Stomach (tissue), 9 donors: Measurements from ENCODE around the gene DPCD. TPM values are rescaled to one million over a fixed set of nuclear protein-coding genes. Genes with fewer than 3 reads are reported as not detected.

ENCODE experiments used
- DNase-seq, 2 donors: peaks; one replicate each; pipeline versions ENCODE4 v3.0.0 to v3.0.0-alpha.2; 2013 to 2019
- H3K27ac ChIP-seq, 5 donors: fragments of 200-600 bp in 4 of 5; sonication (generic) in 4 of 5; one replicate each; pipeline ENCODE4 v1.5.1; 2013 to 2019; ENCODE audit warnings: mild to moderate bottlenecking in 1 of 5, moderate library complexity in 1 of 5
- H3K27me3 ChIP-seq, 3 donors: fragments of 200-600 bp; sonication (generic); one replicate each; pipeline ENCODE4 v1.5.1; 2017 to 2019; ENCODE audit warnings: mixed run types in 1 of 3
- H3K36me3 ChIP-seq, 4 donors: fragments of 200-600 bp; sonication (generic); 1 replicate in 3 of 4; 2 replicates in 1 of 4; pipeline ENCODE4 v1.5.1; 2016 to 2019
- H3K4me1 ChIP-seq, 4 donors: fragments of 200-600 bp; sonication (generic); one replicate each; pipeline ENCODE4 v1.5.1; 2016 to 2019
- H3K4me3 ChIP-seq, 4 donors: fragments of 200-600 bp; sonication (generic) in 3 of 4; one replicate each; pipeline ENCODE4 v1.5.1; 2016 to 2019; ENCODE audit warnings: mild to moderate bottlenecking in 1 of 4
- H3K9me3 ChIP-seq, 4 donors: fragments of 200-600 bp; sonication (generic); one replicate each; pipeline ENCODE4 v1.5.1; 2016 to 2019
- CTCF ChIP-seq, 7 experiments: fragments of 450-650 bp in 4 of 7; fragments of 200-600 bp in 3 of 7; sonication (generic) in 3 of 7; IDR thresholded peaks; one replicate each; pipeline ENCODE4 v1.5.1; 2016 to 2019; ENCODE audit warnings: antibody characterized with exemption in 7 of 7, control low read depth in 2 of 7, mild to moderate bottlenecking in 1 of 7
- EP300 ChIP-seq: sonication (generic); formaldehyde crosslinking; IDR thresholded peaks from one replicate; pipeline ENCODE4 v1.6.1; 2017; ENCODE audit warnings: antibody characterized with exemption
- POLR2A ChIP-seq, 4 donors: fragments of 450-650 bp; IDR thresholded peaks; one replicate each; pipeline ENCODE4 v1.6.1; 2016; ENCODE audit warnings: antibody characterized with exemption in 4 of 4, control low read depth in 2 of 4, mild to moderate bottlenecking in 1 of 4, moderate library complexity in 1 of 4
- POLR2AphosphoS5 ChIP-seq, 3 donors: sonication (generic); formaldehyde crosslinking; IDR thresholded peaks; one replicate each; pipeline ENCODE4 v1.6.1; 2016; ENCODE audit warnings: antibody characterized with exemption in 3 of 3
- WGBS, 5 donors: extraction: QIAGEN DNeasy Blood & Tissue Kit in 3 of 5; methylation state at CpG; one replicate each; pipeline versions ENCODE4 v1.1.5 to v1.1.7; 2013 to 2018; 5-methylcytosine and 5-hydroxymethylcytosine counted together
- intact Hi-C: fragments of 100-400 bp; cut with DNase I; formaldehyde crosslinking; loops from one replicate; pipeline ENCODE4 v1.15.1; 2023; ENCODE audit warnings: low total_unique reads
- polyA plus RNA-seq, 3 donors: library from polyadenylated mRNA; stranded (reverse); fragments of 200-250 nt; gene quantifications; one replicate each; pipeline ENCODE4 v1.2.3, GENCODE V29; 2013
- total RNA-seq, 5 donors: library from RNA; depleted of rRNA; stranded (reverse); fragments of >200 nt; gene quantifications; one replicate each; pipeline versions ENCODE4 v1.1.0 to v1.2.3, GENCODE V29; 2014 to 2016
- donor health status: healthy with polysubstance abuse.
- donor health status: Bipolar disorder and iron deficiency.
- donor health status: healthy.

Gene DPCD
- total and polyA plus RNA-seq, 8 donors, result 6.7 to 86.6 (median 21.1) TPM

DNA sequence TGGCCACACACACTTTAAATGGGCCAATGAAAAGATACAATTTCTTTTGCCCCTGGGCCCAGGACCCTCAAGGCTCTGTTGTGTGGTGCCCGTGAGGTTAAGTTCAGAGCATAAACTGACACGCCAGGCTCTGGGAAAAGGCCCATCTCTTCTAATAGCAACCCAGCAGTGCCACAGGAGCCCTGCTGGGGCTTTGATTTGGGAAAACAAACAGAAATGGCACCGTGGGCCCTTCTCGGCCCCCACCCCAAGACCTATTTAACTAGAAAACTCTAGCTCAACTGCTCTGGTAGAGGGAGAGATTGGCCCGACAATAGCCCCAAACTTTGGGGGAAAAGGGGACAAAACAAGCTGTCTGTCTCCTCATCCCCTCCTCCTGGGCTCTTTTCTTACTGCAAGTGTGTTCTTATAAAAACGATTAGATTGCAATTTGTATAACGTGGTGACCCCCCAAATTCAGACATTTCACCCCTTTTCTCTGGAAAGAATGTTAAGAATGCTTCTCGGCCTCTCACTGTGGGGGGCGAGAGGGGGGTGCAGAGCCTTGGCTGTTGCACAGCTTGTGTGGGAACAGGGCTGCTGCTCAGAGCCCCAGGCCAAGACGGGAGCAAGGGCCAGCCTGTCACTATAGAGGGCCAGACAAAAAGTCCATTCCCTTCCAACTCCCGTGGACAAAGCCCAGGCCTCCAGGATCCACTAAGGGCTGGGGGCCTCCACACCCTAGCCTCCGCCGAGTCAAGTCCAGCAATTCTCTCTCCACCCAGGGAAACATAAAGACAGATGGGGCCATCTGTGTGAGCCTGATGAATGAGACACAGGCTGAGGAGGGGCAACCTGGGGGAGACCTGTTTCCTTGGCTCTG is 26.8 kb downstream of the DPCD start:
- H3K27ac ChIP-seq, result no peak overlapping the region
- TF ChIP-seq POLR2AphosphoS5 (IDR thresholded peaks at IDR 0.05) (no peak), POLR2A (IDR thresholded peaks at IDR 0.05) (no peak), CTCF (IDR thresholded peaks at IDR 0.05) (no peak), EP300 (no peak)
- intact Hi-C loops, result no loop called here
- no peak for DNase-seq
- no peaks in the 10 kb centered on the region for H3K9me3 ChIP-seq
- H3K36me3 ChIP-seq, result peaks cover 26 to 83% (median 79%) of the 10 kb centered on the region in 4 donors
- H3K27me3 ChIP-seq, result no peaks in the 10 kb centered on the region
- H3K4me1 ChIP-seq, result no peaks in the 10 kb centered on the region
- WGBS, 5 donors, result 71 to 81% (median 78%) methylated on average over 12 to 13 of the region's 13 CpGs
- H3K4me3 ChIP-seq, result no peak overlapping the region

- H3K9me3 ChIP-seq, result no peaks in the 10 kb centered on the region
- H3K4me1 ChIP-seq, result no peaks in the 10 kb centered on the region
- WGBS, 5 donors, result 84 to 93% (median 89%) methylated on average over 5 of the region's 5 CpGs
- TF ChIP-seq EP300 (no peak), POLR2A (IDR thresholded peaks at IDR 0.05) (no peak), CTCF (IDR thresholded peaks at IDR 0.05) (no peak), POLR2AphosphoS5 (IDR thresholded peaks at IDR 0.05) (no peak)
- peaks cover 24 to 83% (median 79%) of the 10 kb centered on the region in 4 donors for H3K36me3 ChIP-seq
- H3K4me3 ChIP-seq, result no peak overlapping the region
- DNase-seq, result no peak
- no peak overlapping the region for H3K27ac ChIP-seq
- intact Hi-C loops, result no loop called here
- H3K27me3 ChIP-seq, result no peaks in the 10 kb centered on the region
These were observed 27.5 kb downstream of the DPCD start for GRCh38 chr10:101615525-101616116.

GRCh38 chr10:101616415-101617101 is 28.4 kb downstream of the DPCD start:
- Histone ChIP-seq H3K36me3 (peaks cover 15 to 83% (median 79%) of the 10 kb centered on the region in 4 donors), H3K27ac (no peak overlapping the region), H3K27me3 (no peaks in the 10 kb centered on the region), H3K4me3 (no peak overlapping the region), H3K4me1 (no peaks in the 10 kb centered on the region), H3K9me3 (no peaks in the 10 kb centered on the region)
- intact Hi-C loops, result no loop called here
- TF ChIP-seq POLR2A (IDR thresholded peaks at IDR 0.05), result no peak
- no peak for TF ChIP-seq CTCF (IDR thresholded peaks at IDR 0.05)
- no peak for TF ChIP-seq EP300
- TF ChIP-seq POLR2AphosphoS5 (IDR thresholded peaks at IDR 0.05), result no peak
- WGBS, 5 donors, result 69 to 81% (median 76%) methylated on average over 9 of the region's 9 CpGs
- DNase-seq, result no peak

DNA sequence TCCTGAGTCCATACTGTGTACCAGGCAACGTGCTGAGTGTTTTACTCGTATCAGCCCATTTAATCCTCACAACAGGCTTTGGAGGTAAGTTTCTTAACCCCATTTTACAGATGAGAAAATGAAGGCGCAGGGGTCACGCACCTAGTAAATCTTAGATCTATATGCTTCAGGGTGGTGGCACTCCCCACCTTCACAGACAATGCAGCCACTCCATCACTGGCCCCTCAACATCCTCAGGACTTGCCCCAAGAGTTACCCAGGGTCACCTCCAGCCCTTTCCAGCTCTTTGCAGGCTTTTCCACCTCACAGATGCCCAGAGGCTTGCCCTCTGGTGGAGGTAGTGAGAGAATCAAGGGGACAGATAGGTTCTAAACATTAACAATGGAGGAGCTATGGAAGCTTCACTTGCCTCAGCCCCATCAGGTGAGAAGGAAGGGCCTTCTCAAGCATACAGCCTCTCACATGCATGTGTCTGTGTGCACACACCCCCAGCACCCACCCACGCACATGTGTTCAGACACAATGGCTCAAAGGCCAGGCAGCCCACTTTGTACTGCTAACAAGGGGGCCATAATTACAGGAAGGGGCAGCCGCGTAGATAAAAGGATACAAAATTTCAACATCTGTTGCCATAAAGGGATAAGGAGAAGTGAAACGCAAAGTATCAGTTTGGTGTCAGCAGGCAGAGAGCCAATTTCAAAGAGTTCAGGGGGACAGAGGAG is 29.1 kb downstream of the DPCD start:
- DNase-seq, result no peak
- intact Hi-C loops, result no loop called here
- Histone ChIP-seq H3K9me3 (no peaks in the 10 kb centered on the region), H3K4me3 (no peak overlapping the region), H3K4me1 (no peaks in the 10 kb centered on the region), H3K27me3 (no peaks in the 10 kb centered on the region), H3K36me3 (peaks cover 13 to 83% (median 79%) of the 10 kb centered on the region in 4 donors), H3K27ac (no peak overlapping the region)
- 81 to 91% (median 87%) methylated on average over 8 of the region's 8 CpGs for WGBS, 5 donors
- no peak for TF ChIP-seq POLR2A (IDR thresholded peaks at IDR 0.05)
- TF ChIP-seq EP300, result no peak
- TF ChIP-seq POLR2AphosphoS5 (IDR thresholded peaks at IDR 0.05), result no peak
- TF ChIP-seq CTCF (IDR thresholded peaks at IDR 0.05), result no peak
